ENCODE measurements around the gene PGM1. TPM values are rescaled to one million over a fixed set of nuclear protein-coding genes. Genes with fewer than 3 reads are reported as not detected.

PGM1 gene
- total and polyA plus RNA-seq, 2 of the 4 experiments (the other 2 are of a cell fraction): 42.6 to 94.5 TPM

DNA sequence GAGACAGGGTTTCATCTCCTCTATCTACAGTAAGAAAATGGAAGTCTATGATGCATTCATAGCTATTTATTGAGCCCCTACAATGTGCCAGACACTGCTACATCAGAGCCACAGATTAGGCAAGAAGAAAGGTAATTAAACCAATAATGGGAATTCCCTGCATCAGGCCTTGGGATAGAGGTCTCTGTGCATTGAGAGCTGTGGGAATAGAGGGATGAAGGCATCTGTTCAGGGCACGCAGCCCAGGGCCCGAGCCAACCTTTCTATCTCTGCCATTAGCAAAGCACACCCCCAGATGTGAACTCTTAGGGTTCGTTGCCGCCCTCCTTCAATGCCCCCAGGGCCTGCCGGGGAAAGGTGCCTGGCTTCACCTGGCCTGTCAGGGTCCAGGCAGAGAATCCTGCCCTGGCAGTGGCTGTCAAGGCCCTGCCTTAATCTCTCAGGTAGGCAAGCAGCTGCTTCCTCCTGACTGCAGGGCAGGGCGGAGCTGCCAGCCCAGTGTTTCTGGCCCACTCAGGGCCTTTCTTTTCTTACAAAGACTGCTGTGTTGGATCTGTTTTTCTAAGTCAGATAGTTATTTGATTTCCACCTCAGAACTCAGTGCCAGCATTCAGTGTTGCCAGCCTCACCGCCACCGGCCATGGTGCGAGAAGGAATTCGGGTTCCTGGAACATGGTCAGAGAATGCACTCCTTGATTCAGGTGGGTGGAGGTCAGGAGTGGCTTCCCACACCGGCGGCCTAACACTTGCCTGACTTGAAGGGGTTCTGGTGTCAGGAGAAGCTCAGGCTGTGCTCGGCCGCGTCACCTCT is 76.1 kb downstream of the PGM1 start:
- in situ Hi-C loops (cut with MboI; ENCODE audit: low sequenced_read_pairs): no loop called here
- Histone ChIP-seq H2BK15ac (ENCODE audit: low read depth, low read length) (no peak overlapping the region), H4K20me1 (ENCODE audit: insufficient read depth, low read length) (no peaks in the 10 kb centered on the region), H2AFZ (replicated peaks; ENCODE audit: low read length, poor library complexity) (no peak overlapping the region), H2BK120ac (ENCODE audit: low read depth, low read length) (no peak overlapping the region), H4K8ac (ENCODE audit: low read depth in 2 of 2, low read length in 2 of 2) (no peak overlapping the region), H3K27me3 (ENCODE audit: control insufficient read depth, insufficient read depth, low read length) (no peaks in the 10 kb centered on the region), H2BK20ac (ENCODE audit: low read depth, low read length) (no peak overlapping the region), H3K4ac (ENCODE audit: low read depth, low read length) (no peak overlapping the region), H4K5ac (ENCODE audit: low read depth, low read length) (no peak overlapping the region), H4K91ac (ENCODE audit: insufficient read depth, low read depth, low read length) (no peak overlapping the region), H2BK5ac (ENCODE audit: low read depth, low read length, poor library complexity, severe bottlenecking) (no peak overlapping the region), H3K14ac (replicated peaks; ENCODE audit: low read depth, low read length) (no peak overlapping the region), H3K36me3 (ENCODE audit: control insufficient read depth, insufficient read depth, low read length) (no peaks in the 10 kb centered on the region), H2AK9ac (replicated peaks; ENCODE audit: low read depth, low read length, poor library complexity) (no peak overlapping the region), H3K4me2 (ENCODE audit: low read depth, low read length) (no peak overlapping the region), H3K23ac (ENCODE audit: low read depth, low read length) (no peak overlapping the region), H3K9me1 (ENCODE audit: insufficient read depth, low read length) (no peaks in the 10 kb centered on the region), H3K27ac (ENCODE audit: insufficient read depth, low read length) (no peak overlapping the region), H3K9me3 (ENCODE audit: control insufficient read depth, insufficient read depth, low read length) (peaks cover 2% of the 10 kb centered on the region; the same call in 1 of the 2 replicates), H3K18ac (ENCODE audit: low read depth, low read length) (no peak overlapping the region), H3K9ac (ENCODE audit: low read depth, low read length) (no peak overlapping the region), H3K79me1 (ENCODE audit: low read depth in 1 of 2, low read length in 2 of 2) (no peaks in the 10 kb centered on the region), H3K4me1 (ENCODE audit: control insufficient read depth, insufficient read depth, low read length) (no peaks in the 10 kb centered on the region), H3K56ac (ENCODE audit: extremely low read depth, insufficient read depth, low read length) (no peak overlapping the region), H3K4me3 (ENCODE audit: insufficient read depth, low read depth, low read length) (no peak overlapping the region), H2AK5ac (ENCODE audit: low read depth, low read length) (no peak overlapping the region)
- intact Hi-C loops (cut with micrococcal nuclease): no loop called here
- ATAC-seq (ENCODE audit: low read depth): no peak
- ChIA-PET CTCF (interaction anchor here (1.2 kb wide), 1 partner anchor 22 kb away, joined by 3 read pairs; no protein-coding TSS in a partner anchor), POLR2A (ENCODE audit: unreplicated experiment) (interaction anchor here (0.6 kb wide), 1 partner anchor 495 kb away, joined by 3 read pairs; no protein-coding TSS in a partner anchor)
- no TSS peak for BruUV-seq (replicated peaks)
- dilution Hi-C loops (cut with HindIII; ENCODE audit: low sequenced_read_pairs, unreplicated experiment): no loop called here
- DNase-seq: no peak
- 81% methylated on average over 5 of the region's 15 CpGs; no CpG with 5 or more reads in 1 of the 2 experiments for WGBS, 2 experiments (ENCODE audit: extremely low coverage in 2 of 2, insufficient read length in 1 of 2)
- TF ChIP-seq, protein P1, sequence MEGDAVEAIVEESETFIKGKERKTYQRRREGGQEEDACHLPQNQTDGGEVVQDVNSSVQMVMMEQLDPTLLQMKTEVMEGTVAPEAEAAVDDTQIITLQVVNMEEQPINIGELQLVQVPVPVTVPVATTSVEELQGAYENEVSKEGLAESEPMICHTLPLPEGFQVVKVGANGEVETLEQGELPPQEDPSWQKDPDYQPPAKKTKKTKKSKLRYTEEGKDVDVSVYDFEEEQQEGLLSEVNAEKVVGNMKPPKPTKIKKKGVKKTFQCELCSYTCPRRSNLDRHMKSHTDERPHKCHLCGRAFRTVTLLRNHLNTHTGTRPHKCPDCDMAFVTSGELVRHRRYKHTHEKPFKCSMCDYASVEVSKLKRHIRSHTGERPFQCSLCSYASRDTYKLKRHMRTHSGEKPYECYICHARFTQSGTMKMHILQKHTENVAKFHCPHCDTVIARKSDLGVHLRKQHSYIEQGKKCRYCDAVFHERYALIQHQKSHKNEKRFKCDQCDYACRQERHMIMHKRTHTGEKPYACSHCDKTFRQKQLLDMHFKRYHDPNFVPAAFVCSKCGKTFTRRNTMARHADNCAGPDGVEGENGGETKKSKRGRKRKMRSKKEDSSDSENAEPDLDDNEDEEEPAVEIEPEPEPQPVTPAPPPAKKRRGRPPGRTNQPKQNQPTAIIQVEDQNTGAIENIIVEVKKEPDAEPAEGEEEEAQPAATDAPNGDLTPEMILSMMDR (conservative IDR thresholded peaks at IDR 0.05; ENCODE audit: low read depth, low read length): no peak
- TF ChIP-seq CEBPB (IDR thresholded peaks at IDR 0.05; ENCODE audit: low read depth, low read length): no peak
- TF ChIP-seq MAFK (IDR thresholded peaks at IDR 0.05; ENCODE audit: low read depth, low read length): no peak
- TF ChIP-seq SMC3 (IDR thresholded peaks at IDR 0.05; ENCODE audit: low read depth, low read length): no peak
- TF ChIP-seq POLR2A (IDR thresholded peaks at IDR 0.05; ENCODE audit: low read depth, low read length): no peak
- no peak for TF ChIP-seq FOS (IDR thresholded peaks at IDR 0.05; ENCODE audit: low read depth, low read length)
- no peak for TF ChIP-seq NFE2L2 (IDR thresholded peaks at IDR 0.05; ENCODE audit: low read depth, low read length)
- TF ChIP-seq RFX5 (IDR thresholded peaks at IDR 0.05; ENCODE audit: low read depth, low read length): no peak
- TF ChIP-seq, protein P2, sequence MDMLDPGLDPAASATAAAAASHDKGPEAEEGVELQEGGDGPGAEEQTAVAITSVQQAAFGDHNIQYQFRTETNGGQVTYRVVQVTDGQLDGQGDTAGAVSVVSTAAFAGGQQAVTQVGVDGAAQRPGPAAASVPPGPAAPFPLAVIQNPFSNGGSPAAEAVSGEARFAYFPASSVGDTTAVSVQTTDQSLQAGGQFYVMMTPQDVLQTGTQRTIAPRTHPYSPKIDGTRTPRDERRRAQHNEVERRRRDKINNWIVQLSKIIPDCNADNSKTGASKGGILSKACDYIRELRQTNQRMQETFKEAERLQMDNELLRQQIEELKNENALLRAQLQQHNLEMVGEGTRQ (IDR thresholded peaks at IDR 0.05; ENCODE audit: low read depth, low read length): no peak
- TF ChIP-seq RAD21 (IDR thresholded peaks at IDR 0.05; ENCODE audit: low read length): no peak
- TF ChIP-seq, protein P3, sequence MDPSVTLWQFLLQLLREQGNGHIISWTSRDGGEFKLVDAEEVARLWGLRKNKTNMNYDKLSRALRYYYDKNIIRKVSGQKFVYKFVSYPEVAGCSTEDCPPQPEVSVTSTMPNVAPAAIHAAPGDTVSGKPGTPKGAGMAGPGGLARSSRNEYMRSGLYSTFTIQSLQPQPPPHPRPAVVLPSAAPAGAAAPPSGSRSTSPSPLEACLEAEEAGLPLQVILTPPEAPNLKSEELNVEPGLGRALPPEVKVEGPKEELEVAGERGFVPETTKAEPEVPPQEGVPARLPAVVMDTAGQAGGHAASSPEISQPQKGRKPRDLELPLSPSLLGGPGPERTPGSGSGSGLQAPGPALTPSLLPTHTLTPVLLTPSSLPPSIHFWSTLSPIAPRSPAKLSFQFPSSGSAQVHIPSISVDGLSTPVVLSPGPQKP (IDR thresholded peaks at IDR 0.05; ENCODE audit: borderline replicate concordance, low read depth, low read length): no peak
- no peak for TF ChIP-seq MAZ (IDR thresholded peaks at IDR 0.05; ENCODE audit: borderline replicate concordance, low read depth, low read length)
- no peak for TF ChIP-seq RCOR1 (IDR thresholded peaks at IDR 0.05; ENCODE audit: insufficient replicate concordance, low read length)
- TF ChIP-seq CHD1 (IDR thresholded peaks at IDR 0.05; ENCODE audit: low read depth, low read length): no peak
- TF ChIP-seq MXI1 (IDR thresholded peaks at IDR 0.05; ENCODE audit: borderline replicate concordance, low read depth, low read length): no peak

All from IMR-90 (cell line).